Loucy (cell line): Measurements from ENCODE around the gene FBP2.
A peak's percentile ranks its signal among the peaks of the same experiment; 100 is the strongest.

Source experiments
- H2AFZ ChIP-seq: fragments of 200-600 bp; sonication (generic); 2 replicates; pipeline ENCODE4 v1.6.0; 2016; ENCODE audit warnings: antibody characterized with exemption, mild to moderate bottlenecking, low read length, moderate library complexity
- H3F3A ChIP-seq: fragments of 200-600 bp; 2 replicates; pipeline ENCODE4 v1.6.0; 2016; ENCODE audit warnings: antibody characterized with exemption, low read depth, mild to moderate bottlenecking
- H3K27me3 ChIP-seq: fragments of 200-600 bp; sonication (generic); 2 replicates; pipeline ENCODE4 v1.6.1; 2014; ENCODE audit warnings: low read length, mild to moderate bottlenecking; ENCODE audit not compliant: insufficient read depth, poor library complexity, severe bottlenecking
- H3K36me3 ChIP-seq: fragments of 200-600 bp; sonication (generic); 2 replicates; pipeline ENCODE4 v1.6.1; 2016; ENCODE audit warnings: low read length; ENCODE audit not compliant: insufficient read depth
- H3K4me1 ChIP-seq: fragments of 200-600 bp; sonication (generic); 2 replicates; pipeline ENCODE4 v1.5.1; 2014; ENCODE audit warnings: low read length, mild to moderate bottlenecking; ENCODE audit not compliant: insufficient read depth, poor library complexity, severe bottlenecking
- H3K4me2 ChIP-seq: fragments of 200-600 bp; sonication (generic); 2 replicates; pipeline ENCODE4 v1.6.0; 2014; ENCODE audit warnings: antibody characterized with exemption, low read length, low read depth, mild to moderate bottlenecking; ENCODE audit not compliant: poor library complexity, severe bottlenecking
- H3K4me3 ChIP-seq: fragments of 200-600 bp; sonication (generic); 2 replicates; pipeline ENCODE4 v1.5.1; 2014; ENCODE audit warnings: low read length, mild to moderate bottlenecking, mixed read lengths; ENCODE audit not compliant: poor library complexity, severe bottlenecking
- H3K79me2 ChIP-seq: fragments of 200-600 bp; sonication (generic); 2 replicates; pipeline ENCODE4 v1.6.1; 2014; ENCODE audit warnings: low read length; ENCODE audit not compliant: insufficient read depth
- H3K9ac ChIP-seq: fragments of 200-600 bp; sonication (generic); 2 replicates; pipeline ENCODE4 v1.6.0; 2014; ENCODE audit warnings: mild to moderate bottlenecking, low read depth, low read length, moderate library complexity; ENCODE audit not compliant: poor library complexity, severe bottlenecking
- H3K9me2 ChIP-seq: fragments of 200-600 bp; sonication (generic); replicated peaks from 2 replicates; pipeline ENCODE4 v1.6.1; 2016; ENCODE audit warnings: low read depth, low read length, mixed read lengths
- H3K9me3 ChIP-seq: fragments of 200-600 bp; sonication (generic); 2 replicates; pipeline ENCODE4 v1.6.1; 2014; ENCODE audit warnings: mild to moderate bottlenecking, antibody characterized with exemption, low read length, low read depth; ENCODE audit not compliant: insufficient read depth
- H4K20me1 ChIP-seq: fragments of 200-600 bp; sonication (generic); 2 replicates; pipeline ENCODE4 v1.6.0; 2014; ENCODE audit warnings: antibody characterized with exemption, low read length, mild to moderate bottlenecking; ENCODE audit not compliant: insufficient read depth, poor library complexity, severe bottlenecking
- CTCF ChIP-seq: fragments of 200-600 bp; sonication (generic); conservative IDR thresholded peaks from 2 replicates; pipeline ENCODE4 v1.5.1; 2014; ENCODE audit warnings: mild to moderate bottlenecking, antibody characterized with exemption, low read length
- EZH2phosphoT487 ChIP-seq: fragments of 200-600 bp; IDR thresholded peaks from 2 replicates; pipeline ENCODE4 v1.6.1; 2018; ENCODE audit warnings: antibody characterized with exemption, mild to moderate bottlenecking, moderate library complexity, borderline replicate concordance

Gene FBP2

DNA sequence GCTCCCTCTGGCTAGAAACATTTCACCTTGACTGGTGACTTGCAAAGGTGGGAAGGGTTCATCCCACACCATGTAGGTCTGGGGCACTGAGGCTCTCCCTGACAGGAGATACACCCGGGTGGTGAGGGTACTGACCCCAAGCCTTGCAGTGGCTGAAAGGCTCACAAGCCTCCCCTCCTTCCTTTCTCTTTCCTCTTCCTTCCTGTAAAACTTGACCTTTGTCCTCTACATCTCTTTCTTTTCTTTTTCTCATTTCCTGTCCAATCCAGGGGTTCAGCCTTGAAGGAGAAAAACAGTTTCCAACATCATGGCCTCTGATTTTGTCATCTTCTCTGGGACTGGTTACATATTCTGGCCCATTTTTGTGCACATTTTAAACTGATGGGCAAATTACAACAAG is 16.6 kb downstream of the FBP2 start:
- H3K9me3 ChIP-seq: no peaks in the 10 kb centered on the region
- peak overlapping the region; percentile 77 for H2AFZ ChIP-seq
- no peak overlapping the region for H3K4me3 ChIP-seq
- TF ChIP-seq CTCF (no peak), EZH2phosphoT487 (no peak)
- 0 out of 2 replicates have a peak, but pooled peaks cover 3% of the 10 kb centered on the region for H3F3A ChIP-seq
- H3K9ac ChIP-seq: no peak overlapping the region
- H3K9me2 ChIP-seq: no peaks in the 10 kb centered on the region
- no peaks in the 10 kb centered on the region for H3K27me3 ChIP-seq
- H3K4me2 ChIP-seq: no peak overlapping the region
- H3K4me1 ChIP-seq: peaks cover 7% of the 10 kb centered on the region
- no peaks in the 10 kb centered on the region for H4K20me1 ChIP-seq
- H3K79me2 ChIP-seq: no peaks in the 10 kb centered on the region
- no peaks in the 10 kb centered on the region for H3K36me3 ChIP-seq

DNA sequence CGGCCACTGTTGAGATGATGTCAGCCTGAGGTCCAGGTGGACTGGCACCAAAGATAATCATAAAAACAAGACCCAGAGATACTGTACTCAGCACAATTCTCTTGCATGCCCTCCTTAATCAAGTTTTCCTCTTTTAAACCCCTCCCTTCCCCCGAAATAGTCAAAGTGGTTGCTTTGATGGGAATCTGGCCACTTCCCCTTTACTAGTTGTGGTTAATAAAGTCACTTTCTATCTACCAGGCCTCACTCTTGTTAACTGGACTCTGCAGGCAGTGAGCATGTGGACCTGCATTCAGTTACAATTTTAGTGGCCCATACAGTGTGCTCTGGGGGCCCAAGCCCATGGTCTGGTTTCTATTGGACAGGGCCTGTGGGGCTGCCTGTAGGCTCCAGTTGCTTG is 17.5 kb downstream of the FBP2 start:
- no peaks in the 10 kb centered on the region for H3K27me3 ChIP-seq
- 0 out of 2 replicates have a peak overlapping the region, but pooled peaks have one; percentile 77 for H2AFZ ChIP-seq
- no peak overlapping the region for H3K4me3 ChIP-seq
- 0 out of 2 replicates have a peak, but pooled peaks cover 3% of the 10 kb centered on the region for H3F3A ChIP-seq
- H4K20me1 ChIP-seq: no peaks in the 10 kb centered on the region
- H3K9me2 ChIP-seq: no peaks in the 10 kb centered on the region
- peaks cover 7% of the 10 kb centered on the region for H3K4me1 ChIP-seq
- TF ChIP-seq EZH2phosphoT487 (no peak), CTCF (no peak)
- no peaks in the 10 kb centered on the region for H3K36me3 ChIP-seq
- no peak overlapping the region for H3K9ac ChIP-seq
- H3K9me3 ChIP-seq: no peaks in the 10 kb centered on the region
- H3K4me2 ChIP-seq: no peak overlapping the region
- H3K79me2 ChIP-seq: no peaks in the 10 kb centered on the region

GRCh38 chr9:94568972-94569712 is 24.5 kb downstream of the FBP2 start:
- H3K4me2 ChIP-seq: no peak overlapping the region
- no peak for TF ChIP-seq EZH2phosphoT487
- TF ChIP-seq CTCF: no peak
- no peak overlapping the region for H3K9ac ChIP-seq
- no peaks in the 10 kb centered on the region for H3K79me2 ChIP-seq
- no peaks in the 10 kb centered on the region for H3K4me1 ChIP-seq
- H3K36me3 ChIP-seq: no peaks in the 10 kb centered on the region
- H4K20me1 ChIP-seq: no peaks in the 10 kb centered on the region
- no peak overlapping the region for H3K4me3 ChIP-seq
- H3K9me2 ChIP-seq: no peaks in the 10 kb centered on the region
- no peaks in the 10 kb centered on the region for H3K9me3 ChIP-seq
- H3F3A ChIP-seq: no peaks in the 10 kb centered on the region
- no peaks in the 10 kb centered on the region for H3K27me3 ChIP-seq
- no peak overlapping the region for H2AFZ ChIP-seq
